Transverse colon (tissue), 3 donors: ENCODE data around the gene ATP9A.

Source experiments
- POLR2A ChIP-seq: fragments of 450-650 bp; IDR thresholded peaks from one replicate; pipeline ENCODE4 v1.6.1; 2016; ENCODE audit warnings: antibody characterized with exemption, mild to moderate bottlenecking, moderate library complexity
- POLR2AphosphoS5 ChIP-seq, 3 donors: sonication (generic); formaldehyde crosslinking; IDR thresholded peaks; one replicate each; pipeline ENCODE4 v1.6.1; 2016; ENCODE audit warnings: antibody characterized with exemption in 3 of 3

GRCh38 chr20:51570739-51571459 lies 197.3 kb downstream of the ATP9A start:
- no peak for TF ChIP-seq POLR2AphosphoS5 (IDR thresholded peaks at IDR 0.05)
- TF ChIP-seq POLR2A: no peak
